A549 (cell line): ENCODE data around the gene VAPB. TPM values are rescaled to one million over a fixed set of nuclear protein-coding genes. Genes with fewer than 3 reads are reported as not detected.

Source experiments
- ATAC-seq, 2 experiments: fragments of 200-7000 bp in 1 of 2; fragments of >200 bp in 1 of 2; cut with Nextera tagmentation in 1 of 2; cut with Tn5 transposase in 1 of 2; 3 replicates each; pipeline versions ENCODE4 v1.8.0 to v1.9.1; 2018 to 2020; ENCODE audit warnings: mild to moderate bottlenecking in 1 of 2, moderate library complexity in 1 of 2
- CTCF ChIA-PET: fragments of 300-600 bp; sonication (Branson Sonifier 250); formaldehyde crosslinking; extraction: SDS; loops from one replicate; lab custom pipeline; 2021; ENCODE audit warnings: antibody characterized with exemption, inconsistent platforms; lab: Yijun Ruan, JAX
- POLR2A ChIA-PET: fragments of 350-600 bp; formaldehyde crosslinking; extraction: SDS; loops from one replicate; lab custom pipeline; 2021; ENCODE audit warnings: antibody characterized with exemption, inconsistent platforms; lab: Yijun Ruan, JAX
- DNase-seq, 2 experiments: peaks; one replicate each; pipeline versions ENCODE4 v3.0.0 to v3.0.0-alpha.2; 2011 to 2016; ENCODE audit warnings: low read depth in 1 of 2, low spot score in 1 of 2
- FAIRE-seq: peaks from 2 replicates; lab custom pipeline; 2011; peaks lifted over from hg19 to GRCh38; lab: Jason Lieb, UNC
- H3K27ac ChIP-seq, 2 experiments: fragments of >200 bp; sonication (Bioruptor Twin); formaldehyde crosslinking; 3 replicates each; pipeline ENCODE4 v1.5.1; 2016 to 2017
- H3K4me1 ChIP-seq: fragments of >200 bp; sonication (Bioruptor Twin); formaldehyde crosslinking; 3 replicates; pipeline ENCODE4 v1.6.1; 2016
- H3K4me2 ChIP-seq: fragments of >200 bp; sonication (Bioruptor Twin); formaldehyde crosslinking; 3 replicates; pipeline ENCODE4 v1.6.1; 2016
- H3K4me3 ChIP-seq: fragments of >200 bp; sonication (Bioruptor Twin); formaldehyde crosslinking; 3 replicates; pipeline ENCODE4 v1.5.1; 2016
- H3K9me3 ChIP-seq: fragments of >200 bp; sonication (Bioruptor Twin); formaldehyde crosslinking; 3 replicates; pipeline ENCODE4 v1.6.1; 2016
- BHLHE40 ChIP-seq: IDR thresholded peaks from 2 replicates; pipeline ENCODE4 v1.6.1; 2012; ENCODE audit warnings: low read depth, low read length, inconsistent platforms
- CBX8 ChIP-seq: fragments of 200-600 bp; sonication (generic); IDR thresholded peaks from 2 replicates; pipeline ENCODE4 v1.6.1; 2016
- CEBPB ChIP-seq, 2 experiments: fragments of >200 bp in 1 of 2; sonication (Bioruptor Twin) in 1 of 2; formaldehyde crosslinking in 1 of 2; IDR thresholded peaks; 2 replicates each; pipeline ENCODE4 v1.6.1; 2012 to 2016
- CHD2 ChIP-seq: fragments of 150-350 bp; IDR thresholded peaks from 2 replicates; pipeline ENCODE4 v1.6.1; 2014; ENCODE audit warnings: low read length; ENCODE audit not compliant: partially characterized antibody
- CHD4 ChIP-seq: fragments of 200-600 bp; sonication (generic); IDR thresholded peaks from 2 replicates; pipeline ENCODE4 v1.6.1; 2016; ENCODE audit warnings: antibody characterized with exemption, mild to moderate bottlenecking, borderline replicate concordance
- EP300 ChIP-seq, 2 experiments: fragments of >200 bp; sonication (Bioruptor Twin); formaldehyde crosslinking; IDR thresholded peaks; 2 replicates in 1 of 2; 3 replicates in 1 of 2; pipeline ENCODE4 v1.6.1; 2016 to 2017
- FOSL2 ChIP-seq, 2 experiments: fragments of 450-650 bp in 1 of 2; fragments of >200 bp in 1 of 2; sonication (Bioruptor Twin) in 1 of 2; formaldehyde crosslinking; IDR thresholded peaks; 2 replicates each; pipeline versions ENCODE4 v1.5.0 to v1.6.1; 2016 to 2020; ENCODE audit warnings: mild to moderate bottlenecking in 1 of 2, moderate library complexity in 1 of 2
- HDAC2 ChIP-seq: fragments of 200-600 bp; sonication (generic); IDR thresholded peaks from 2 replicates; pipeline ENCODE4 v1.6.1; 2016
- HMGXB4 ChIP-seq: fragments of 250-450 bp; sonication (Bioruptor Pico); IDR thresholded peaks from 2 replicates; pipeline ENCODE4 v1.5.0; 2021; ENCODE audit warnings: mild to moderate bottlenecking, moderate library complexity, borderline replicate concordance
- HOXB13 ChIP-seq: fragments of 250-450 bp; sonication (Bioruptor Pico); IDR thresholded peaks from 2 replicates; pipeline ENCODE4 v1.5.0; 2020; ENCODE audit warnings: low read depth, mild to moderate bottlenecking, moderate library complexity
- JUNB ChIP-seq: fragments of >200 bp; sonication (Bioruptor Twin); formaldehyde crosslinking; IDR thresholded peaks from 2 replicates; pipeline ENCODE4 v1.6.1; 2016
- KDM1A ChIP-seq: fragments of 200-600 bp; sonication (generic); IDR thresholded peaks from 2 replicates; pipeline ENCODE4 v1.6.1; 2016; ENCODE audit warnings: low read depth, mild to moderate bottlenecking
- MYC ChIP-seq: IDR thresholded peaks from 2 replicates; pipeline ENCODE4 v1.6.1; 2012; ENCODE audit warnings: mild to moderate bottlenecking, inconsistent platforms, low read length, improper control_type of control experiment, borderline replicate concordance
- NFE2L2 ChIP-seq: fragments of 150-350 bp; conservative IDR thresholded peaks from 2 replicates; pipeline ENCODE4 v1.6.1; 2014; ENCODE audit warnings: low read length
- NPAS2 ChIP-seq: fragments of 250-450 bp; sonication (Bioruptor Pico); IDR thresholded peaks from 2 replicates; pipeline ENCODE4 v1.8.0; 2022; ENCODE audit warnings: mild to moderate bottlenecking, moderate library complexity, borderline replicate concordance
- PHF8 ChIP-seq: fragments of 200-600 bp; sonication (generic); IDR thresholded peaks from 2 replicates; pipeline ENCODE4 v1.6.1; 2016; ENCODE audit warnings: low read depth, mild to moderate bottlenecking, antibody characterized with exemption, moderate library complexity, borderline replicate concordance
- POLR2AphosphoS2 ChIP-seq: conservative IDR thresholded peaks from 2 replicates; pipeline ENCODE4 v1.6.1; 2012; ENCODE audit warnings: low read length, improper control_type of control experiment, inconsistent platforms
- RARB ChIP-seq: fragments of 250-450 bp; sonication (Bioruptor Pico); IDR thresholded peaks from 2 replicates; pipeline ENCODE4 v1.8.0; 2021; ENCODE audit warnings: mild to moderate bottlenecking, moderate library complexity
- TP53 ChIP-seq: fragments of 250-450 bp; sonication (Bioruptor Pico); IDR thresholded peaks from 2 replicates; pipeline ENCODE4 v1.5.0; 2021; ENCODE audit warnings: mild to moderate bottlenecking, moderate library complexity
- ZC3H11A ChIP-seq: fragments of 450-650 bp; IDR thresholded peaks from 2 replicates; pipeline ENCODE4 v1.6.1; 2014; ENCODE audit warnings: antibody characterized with exemption, mild to moderate bottlenecking
- ZNF302 ChIP-seq: fragments of 250-450 bp; sonication (Bioruptor Pico); IDR thresholded peaks from 2 replicates; pipeline ENCODE4 v1.9.0; 2021; ENCODE audit warnings: inconsistent platforms, mild to moderate bottlenecking, moderate library complexity
- WGBS: methylation state at CpG from one replicate; pipeline ENCODE4 v1.1.6; 2017; ENCODE audit errors: missing lambda C conversion rate; 5-methylcytosine and 5-hydroxymethylcytosine counted together
- polyA plus RNA-seq, 4 experiments: library from polyadenylated mRNA; depleted of rRNA in 3 of 4; stranded (reverse); fragments of >200 nt; fragmentation: RNase III in 1 of 4; extraction: RNeasy Plus Mini Kit Qiagen cat#74134 plus additional on column Dnase treatment in 1 of 4; gene quantifications; 2 replicates in 3 of 4; 3 replicates in 1 of 4; pipeline ENCODE4 v1.2.3, GENCODE V29; 2011 to 2017
- TF ChIP-seq, protein P1 (sequence below): IDR thresholded peaks from 2 replicates; pipeline ENCODE4 v1.6.1; 2012

VAPB gene
- polyA plus RNA-seq, 2 of the 4 experiments (the other 2 are of a cell fraction): 43.8 to 44.0 TPM

DNA sequence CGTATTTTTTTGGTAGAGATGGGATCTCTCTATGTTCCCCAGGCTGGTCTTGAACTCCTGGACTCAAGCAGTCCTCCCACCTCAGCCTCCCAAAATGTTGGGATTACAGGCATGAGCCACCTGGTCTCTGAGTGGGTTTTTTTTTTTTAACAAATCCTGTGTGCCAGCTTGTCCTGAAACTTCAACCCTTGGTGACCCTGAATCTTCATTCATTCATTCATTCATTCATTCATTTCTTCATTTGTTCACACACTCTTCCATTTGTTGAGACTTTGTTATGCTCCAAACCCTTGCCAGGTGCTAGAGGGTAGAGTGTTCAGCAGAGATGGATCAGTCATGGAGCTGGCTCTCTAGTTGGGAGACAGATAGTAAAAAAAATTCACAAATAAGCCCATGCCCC is 12.0 kb upstream of the VAPB start:
- no peak overlapping the region for H3K4me2 ChIP-seq
- H3K27ac ChIP-seq: no peak overlapping the region
- DNase-seq (no peak), ATAC-seq (no peak), FAIRE-seq (no peak)
- CTCF ChIA-PET: interaction anchor here (1.1 to 1.2 kb wide), 3 partner anchors 16 to 140 kb away, joined by 3 read pairs; no protein-coding TSS in a partner anchor
- WGBS: 37% methylated on average over 1 of the region's 1 CpG
- no peak overlapping the region for H3K4me3 ChIP-seq
- H3K9me3 ChIP-seq: peaks cover 17% of the 10 kb centered on the region; the same call in 2 of the 3 replicates
- TF ChIP-seq TP53 (CRISPR knock-in tag): no peak
- no peak for TF ChIP-seq HMGXB4 (CRISPR knock-in tag)
- TF ChIP-seq POLR2AphosphoS2: no peak
- TF ChIP-seq CBX8: no peak
- no peak for TF ChIP-seq FOSL2 (IDR thresholded peaks at IDR 0.05)
- TF ChIP-seq FOSL2 (CRISPR knock-in tag; IDR thresholded peaks at IDR 0.05): no peak
- TF ChIP-seq JUNB: no peak
- TF ChIP-seq CHD4: no peak
- no peak for TF ChIP-seq ZNF302 (CRISPR knock-in tag)
- no peak for TF ChIP-seq NPAS2 (CRISPR knock-in tag)
- no peak for TF ChIP-seq PHF8
- TF ChIP-seq MYC: no peak
- no peak for TF ChIP-seq HDAC2
- peaks cover 11% of the 10 kb centered on the region; the same call in 1 of the 3 replicates for H3K4me1 ChIP-seq
- POLR2A ChIA-PET: no interaction called here

- no peak for TF ChIP-seq PHF8
- no peak for TF ChIP-seq BHLHE40
- TF ChIP-seq, protein P1, sequence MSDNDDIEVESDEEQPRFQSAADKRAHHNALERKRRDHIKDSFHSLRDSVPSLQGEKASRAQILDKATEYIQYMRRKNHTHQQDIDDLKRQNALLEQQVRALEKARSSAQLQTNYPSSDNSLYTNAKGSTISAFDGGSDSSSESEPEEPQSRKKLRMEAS: no peak
- no peak for TF ChIP-seq HMGXB4 (CRISPR knock-in tag)
- TF ChIP-seq HOXB13 (CRISPR knock-in tag): no peak
- TF ChIP-seq NFE2L2: no peak
- no peak for TF ChIP-seq CEBPB (IDR thresholded peaks at IDR 0.05)
- no peak for TF ChIP-seq RARB (CRISPR knock-in tag)
- no peak for TF ChIP-seq EP300 (IDR thresholded peaks at IDR 0.05)
- TF ChIP-seq ZC3H11A: no peak
- TF ChIP-seq CHD2: no peak
- TF ChIP-seq KDM1A: no peak
- H3K27ac ChIP-seq: no peak overlapping the region
- 50% methylated on average over 7 of the region's 7 CpGs for WGBS
- DNase-seq (no peak), ATAC-seq (no peak), FAIRE-seq (no peak)
- no peak overlapping the region for H3K4me3 ChIP-seq
- POLR2A ChIA-PET: no interaction called here
- CTCF ChIA-PET: interaction anchor here (1.0 to 1.1 kb wide), 3 partner anchors 22 to 273 kb away, joined by 3 to 5 read pairs (median 4); partner anchors contain the start of gene STX16
- no peak overlapping the region for H3K4me2 ChIP-seq
- peaks cover 21% of the 10 kb centered on the region for H3K9me3 ChIP-seq
- peaks cover 5% of the 10 kb centered on the region; the same call in 1 of the 3 replicates for H3K4me1 ChIP-seq
These were observed 11.1 kb upstream of the VAPB start for GRCh38 chr20:58377766-58378401.
